ENCODE data around the gene COL24A1.

COL24A1 gene

GRCh38 chr1:85900921-85901320 lies 255.7 kb downstream of the COL24A1 start:
- H2BK5ac ChIP-seq (ENCODE audit: low read length), result no peak overlapping the region
- no peak overlapping the region for H2BK120ac ChIP-seq (ENCODE audit: low read depth, low read length)
- H3K27me3 ChIP-seq (ENCODE audit: control insufficient read depth in 3 of 3, insufficient read depth in 3 of 3, low read depth in 1 of 3, low read length in 3 of 3), result no peaks in the 10 kb centered on the region
- H3K4me2 ChIP-seq (ENCODE audit: insufficient read depth, low read length, poor library complexity, severe bottlenecking), result no peak overlapping the region
- H3K36me3 ChIP-seq (replicated peaks in 1 of 2; ENCODE audit: control insufficient read depth in 2 of 2, insufficient read depth in 2 of 2, low read length in 2 of 2), result no peaks in the 10 kb centered on the region
- H2AK5ac ChIP-seq (ENCODE audit: low read depth, low read length), result no peak overlapping the region
- H3K14ac ChIP-seq (ENCODE audit: low read length), result no peak overlapping the region
- no peak overlapping the region for H3K27ac ChIP-seq (replicated peaks; ENCODE audit: low read length)
- no peak overlapping the region for H2BK15ac ChIP-seq (ENCODE audit: low read length)
- H3K4me3 ChIP-seq (ENCODE audit: low read length in 2 of 2), result no peak overlapping the region
- H4K91ac ChIP-seq (ENCODE audit: low read depth, low read length, poor library complexity), result no peak overlapping the region
- no peak overlapping the region for H4K8ac ChIP-seq (ENCODE audit: low read depth, low read length)
- no peak overlapping the region for H3K9ac ChIP-seq (ENCODE audit: low read depth, low read length, poor library complexity)
- H2AFZ ChIP-seq (ENCODE audit: low read length), result no peak overlapping the region
- no peak for DNase-seq (ENCODE audit: low spot score)
- no peak overlapping the region for H3K4ac ChIP-seq (ENCODE audit: low read length)
- no peaks in the 10 kb centered on the region for H3K79me1 ChIP-seq (ENCODE audit: low read depth, low read length)
- H3K9me3 ChIP-seq (replicated peaks in 1 of 2; ENCODE audit: control insufficient read depth in 2 of 2, insufficient read depth in 1 of 2, low read depth in 1 of 2, low read length in 2 of 2), result no peaks in the 10 kb centered on the region
- H3K18ac ChIP-seq (ENCODE audit: low read length), result no peak overlapping the region
- no peak overlapping the region for H2BK12ac ChIP-seq (ENCODE audit: low read length)
- H3K4me1 ChIP-seq (ENCODE audit: control insufficient read depth in 2 of 2, insufficient read depth in 1 of 2, low read depth in 1 of 2, low read length in 2 of 2), result no peaks in the 10 kb centered on the region
- no peak overlapping the region for H3K23ac ChIP-seq (ENCODE audit: low read depth, low read length, poor library complexity)

GRCh38 chr1:85898861-85899260 lies 257.7 kb downstream of the COL24A1 start:
- Histone ChIP-seq H3K14ac (ENCODE audit: low read length) (no peak overlapping the region), H3K9ac (ENCODE audit: low read depth, low read length, poor library complexity) (no peak overlapping the region), H3K4me2 (ENCODE audit: insufficient read depth, low read length, poor library complexity, severe bottlenecking) (no peak overlapping the region), H4K8ac (ENCODE audit: low read depth, low read length) (no peak overlapping the region), H3K9me3 (replicated peaks in 1 of 2; ENCODE audit: control insufficient read depth in 2 of 2, insufficient read depth in 1 of 2, low read depth in 1 of 2, low read length in 2 of 2) (no peaks in the 10 kb centered on the region), H3K27ac (replicated peaks; ENCODE audit: low read length) (no peak overlapping the region), H3K36me3 (replicated peaks in 1 of 2; ENCODE audit: control insufficient read depth in 2 of 2, insufficient read depth in 2 of 2, low read length in 2 of 2) (no peaks in the 10 kb centered on the region), H3K4ac (ENCODE audit: low read length) (no peak overlapping the region), H3K23ac (ENCODE audit: low read depth, low read length, poor library complexity) (no peak overlapping the region), H3K4me3 (ENCODE audit: low read length in 2 of 2) (no peak overlapping the region), H3K4me1 (ENCODE audit: control insufficient read depth in 2 of 2, insufficient read depth in 1 of 2, low read depth in 1 of 2, low read length in 2 of 2) (no peaks in the 10 kb centered on the region), H3K79me1 (ENCODE audit: low read depth, low read length) (no peaks in the 10 kb centered on the region), H3K27me3 (ENCODE audit: control insufficient read depth in 3 of 3, insufficient read depth in 3 of 3, low read depth in 1 of 3, low read length in 3 of 3) (no peaks in the 10 kb centered on the region), H2BK120ac (ENCODE audit: low read depth, low read length) (no peak overlapping the region), H4K91ac (ENCODE audit: low read depth, low read length, poor library complexity) (no peak overlapping the region), H2AK5ac (ENCODE audit: low read depth, low read length) (no peak overlapping the region), H2AFZ (ENCODE audit: low read length) (no peak overlapping the region), H2BK15ac (ENCODE audit: low read length) (no peak overlapping the region), H3K18ac (ENCODE audit: low read length) (no peak overlapping the region), H2BK5ac (ENCODE audit: low read length) (no peak overlapping the region), H2BK12ac (ENCODE audit: low read length) (no peak overlapping the region)
- no CpG with 5 or more reads among the region's 2 CpGs for WGBS, 2 donors (ENCODE audit: extremely low coverage in 2 of 2, insufficient read length in 2 of 2, insufficient replicate concordance in 1 of 2)
- DNase-seq (ENCODE audit: low spot score), result no peak

- no peak overlapping the region for H3K4me3 ChIP-seq (ENCODE audit: low read length in 2 of 2)
- no peak overlapping the region for H2AK5ac ChIP-seq (ENCODE audit: low read depth, low read length)
- no peak overlapping the region for H2BK5ac ChIP-seq (ENCODE audit: low read length)
- H3K4me1 ChIP-seq (ENCODE audit: control insufficient read depth in 2 of 2, insufficient read depth in 1 of 2, low read depth in 1 of 2, low read length in 2 of 2), result no peaks in the 10 kb centered on the region
- no peak overlapping the region for H2BK15ac ChIP-seq (ENCODE audit: low read length)
- no peak overlapping the region for H3K18ac ChIP-seq (ENCODE audit: low read length)
- no peak overlapping the region for H4K8ac ChIP-seq (ENCODE audit: low read depth, low read length)
- H2BK120ac ChIP-seq (ENCODE audit: low read depth, low read length), result no peak overlapping the region
- H2AFZ ChIP-seq (ENCODE audit: low read length), result no peak overlapping the region
- no peak overlapping the region for H3K14ac ChIP-seq (ENCODE audit: low read length)
- no peaks in the 10 kb centered on the region for H3K9me3 ChIP-seq (replicated peaks in 1 of 2; ENCODE audit: control insufficient read depth in 2 of 2, insufficient read depth in 1 of 2, low read depth in 1 of 2, low read length in 2 of 2)
- no peak overlapping the region for H3K4ac ChIP-seq (ENCODE audit: low read length)
- H3K23ac ChIP-seq (ENCODE audit: low read depth, low read length, poor library complexity), result no peak overlapping the region
- H3K79me1 ChIP-seq (ENCODE audit: low read depth, low read length), result no peaks in the 10 kb centered on the region
- DNase-seq (ENCODE audit: low spot score), result no peak
- no peak overlapping the region for H3K4me2 ChIP-seq (ENCODE audit: insufficient read depth, low read length, poor library complexity, severe bottlenecking)
- H4K91ac ChIP-seq (ENCODE audit: low read depth, low read length, poor library complexity), result no peak overlapping the region
- no peak overlapping the region for H3K9ac ChIP-seq (ENCODE audit: low read depth, low read length, poor library complexity)
- no peaks in the 10 kb centered on the region for H3K36me3 ChIP-seq (replicated peaks in 1 of 2; ENCODE audit: control insufficient read depth in 2 of 2, insufficient read depth in 2 of 2, low read length in 2 of 2)
- no CpG with 5 or more reads among the region's 4 CpGs for WGBS, 2 donors (ENCODE audit: extremely low coverage in 2 of 2, insufficient read length in 2 of 2, insufficient replicate concordance in 1 of 2)
- no peak overlapping the region for H2BK12ac ChIP-seq (ENCODE audit: low read length)
- no peaks in the 10 kb centered on the region for H3K27me3 ChIP-seq (ENCODE audit: control insufficient read depth in 3 of 3, insufficient read depth in 3 of 3, low read depth in 1 of 3, low read length in 3 of 3)
- no peak overlapping the region for H3K27ac ChIP-seq (replicated peaks; ENCODE audit: low read length)
These were observed 261.9 kb downstream of the COL24A1 start for GRCh38 chr1:85894651-85895050.

GRCh38 chr1:85892366-85892765 lies 264.2 kb downstream of the COL24A1 start:
- H2BK12ac ChIP-seq (ENCODE audit: low read length), result no peak overlapping the region
- H3K9me3 ChIP-seq (replicated peaks in 1 of 2; ENCODE audit: control insufficient read depth in 2 of 2, insufficient read depth in 1 of 2, low read depth in 1 of 2, low read length in 2 of 2), result no peaks in the 10 kb centered on the region
- no peak overlapping the region for H2AK5ac ChIP-seq (ENCODE audit: low read depth, low read length)
- no peak overlapping the region for H2BK5ac ChIP-seq (ENCODE audit: low read length)
- H2BK120ac ChIP-seq (ENCODE audit: low read depth, low read length), result no peak overlapping the region
- H3K27me3 ChIP-seq (ENCODE audit: control insufficient read depth in 3 of 3, insufficient read depth in 3 of 3, low read depth in 1 of 3, low read length in 3 of 3), result no peaks in the 10 kb centered on the region
- H3K4me1 ChIP-seq (ENCODE audit: control insufficient read depth in 2 of 2, insufficient read depth in 1 of 2, low read depth in 1 of 2, low read length in 2 of 2), result no peaks in the 10 kb centered on the region
- H3K4ac ChIP-seq (ENCODE audit: low read length), result no peak overlapping the region
- H3K4me3 ChIP-seq (ENCODE audit: low read length in 2 of 2), result no peak overlapping the region
- no peak overlapping the region for H3K23ac ChIP-seq (ENCODE audit: low read depth, low read length, poor library complexity)
- H3K9ac ChIP-seq (ENCODE audit: low read depth, low read length, poor library complexity), result no peak overlapping the region
- no peak overlapping the region for H3K4me2 ChIP-seq (ENCODE audit: insufficient read depth, low read length, poor library complexity, severe bottlenecking)
- no peak overlapping the region for H3K27ac ChIP-seq (replicated peaks; ENCODE audit: low read length)
- H3K79me1 ChIP-seq (ENCODE audit: low read depth, low read length), result no peaks in the 10 kb centered on the region
- no CpG with 5 or more reads among the region's 2 CpGs for WGBS, 2 donors (ENCODE audit: extremely low coverage in 2 of 2, insufficient read length in 2 of 2, insufficient replicate concordance in 1 of 2)
- no peak for DNase-seq (ENCODE audit: low spot score)
- H3K36me3 ChIP-seq (replicated peaks in 1 of 2; ENCODE audit: control insufficient read depth in 2 of 2, insufficient read depth in 2 of 2, low read length in 2 of 2), result no peaks in the 10 kb centered on the region
- no peak overlapping the region for H3K14ac ChIP-seq (ENCODE audit: low read length)
- H2BK15ac ChIP-seq (ENCODE audit: low read length), result no peak overlapping the region
- H2AFZ ChIP-seq (ENCODE audit: low read length), result no peak overlapping the region
- no peak overlapping the region for H4K8ac ChIP-seq (ENCODE audit: low read depth, low read length)
- H4K91ac ChIP-seq (ENCODE audit: low read depth, low read length, poor library complexity), result no peak overlapping the region
- H3K18ac ChIP-seq (ENCODE audit: low read length), result no peak overlapping the region
